ENCODE data around the gene POLR3GL.

The POLR3GL gene

DNA sequence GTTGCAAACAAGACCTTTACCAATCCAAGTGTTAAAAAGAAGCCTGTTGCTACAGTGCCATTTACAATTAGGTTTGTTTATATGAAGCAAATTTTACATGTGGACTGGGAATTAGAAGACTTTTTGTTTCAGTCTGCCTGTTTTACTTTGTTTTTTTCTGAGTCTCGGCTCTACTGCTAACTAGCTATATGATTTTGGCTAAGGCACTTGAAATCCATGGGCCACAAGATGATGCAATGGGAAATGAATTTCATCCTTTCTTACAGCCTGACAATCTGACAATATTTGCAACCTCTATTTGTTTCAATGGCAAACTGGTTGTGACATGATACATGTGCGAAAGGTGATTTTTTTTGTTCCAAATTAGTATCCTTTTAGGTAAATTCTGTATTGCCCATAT lies 42.2 kb upstream of the POLR3GL start:
- TF ChIP-seq ZC3H10 (CRISPR knock-in tag; IDR thresholded peaks at IDR 0.05) (no peak), ZFP30 (CRISPR knock-in tag; IDR thresholded peaks at IDR 0.05) (no peak), ZNF8 (CRISPR knock-in tag; IDR thresholded peaks at IDR 0.05) (no peak), ARNTL (CRISPR knock-in tag; IDR thresholded peaks at IDR 0.05; ENCODE audit: borderline replicate concordance, low read depth) (no peak), PPARA (CRISPR knock-in tag; IDR thresholded peaks at IDR 0.05; ENCODE audit: borderline replicate concordance) (no peak), TCF4 (CRISPR knock-in tag; IDR thresholded peaks at IDR 0.05; ENCODE audit: borderline replicate concordance) (no peak), TOX (CRISPR knock-in tag; IDR thresholded peaks at IDR 0.05; ENCODE audit: borderline replicate concordance) (no peak), ZNF565 (CRISPR knock-in tag; conservative IDR thresholded peaks at IDR 0.05; ENCODE audit: low read depth) (no peak)
- TF ChIP-seq, protein P1, sequence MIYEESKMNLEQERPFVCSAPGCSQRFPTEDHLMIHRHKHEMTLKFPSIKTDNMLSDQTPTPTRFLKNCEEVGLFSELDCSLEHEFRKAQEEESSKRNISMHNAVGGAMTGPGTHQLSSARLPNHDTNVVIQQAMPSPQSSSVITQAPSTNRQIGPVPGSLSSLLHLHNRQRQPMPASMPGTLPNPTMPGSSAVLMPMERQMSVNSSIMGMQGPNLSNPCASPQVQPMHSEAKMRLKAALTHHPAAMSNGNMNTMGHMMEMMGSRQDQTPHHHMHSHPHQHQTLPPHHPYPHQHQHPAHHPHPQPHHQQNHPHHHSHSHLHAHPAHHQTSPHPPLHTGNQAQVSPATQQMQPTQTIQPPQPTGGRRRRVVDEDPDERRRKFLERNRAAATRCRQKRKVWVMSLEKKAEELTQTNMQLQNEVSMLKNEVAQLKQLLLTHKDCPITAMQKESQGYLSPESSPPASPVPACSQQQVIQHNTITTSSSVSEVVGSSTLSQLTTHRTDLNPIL (CRISPR knock-in tag; IDR thresholded peaks at IDR 0.05; ENCODE audit: low read depth), result no peak
- TF ChIP-seq, protein P2, sequence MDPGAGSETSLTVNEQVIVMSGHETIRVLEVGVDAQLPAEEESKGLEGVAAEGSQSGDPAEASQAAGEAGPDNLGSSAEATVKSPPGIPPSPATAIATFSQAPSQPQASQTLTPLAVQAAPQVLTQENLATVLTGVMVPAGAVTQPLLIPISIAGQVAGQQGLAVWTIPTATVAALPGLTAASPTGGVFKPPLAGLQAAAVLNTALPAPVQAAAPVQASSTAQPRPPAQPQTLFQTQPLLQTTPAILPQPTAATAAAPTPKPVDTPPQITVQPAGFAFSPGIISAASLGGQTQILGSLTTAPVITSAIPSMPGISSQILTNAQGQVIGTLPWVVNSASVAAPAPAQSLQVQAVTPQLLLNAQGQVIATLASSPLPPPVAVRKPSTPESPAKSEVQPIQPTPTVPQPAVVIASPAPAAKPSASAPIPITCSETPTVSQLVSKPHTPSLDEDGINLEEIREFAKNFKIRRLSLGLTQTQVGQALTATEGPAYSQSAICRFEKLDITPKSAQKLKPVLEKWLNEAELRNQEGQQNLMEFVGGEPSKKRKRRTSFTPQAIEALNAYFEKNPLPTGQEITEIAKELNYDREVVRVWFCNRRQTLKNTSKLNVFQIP (CRISPR knock-in tag; IDR thresholded peaks at IDR 0.05; ENCODE audit: borderline replicate concordance, low read depth), result no peak
- no peak for ATAC-seq

DNA sequence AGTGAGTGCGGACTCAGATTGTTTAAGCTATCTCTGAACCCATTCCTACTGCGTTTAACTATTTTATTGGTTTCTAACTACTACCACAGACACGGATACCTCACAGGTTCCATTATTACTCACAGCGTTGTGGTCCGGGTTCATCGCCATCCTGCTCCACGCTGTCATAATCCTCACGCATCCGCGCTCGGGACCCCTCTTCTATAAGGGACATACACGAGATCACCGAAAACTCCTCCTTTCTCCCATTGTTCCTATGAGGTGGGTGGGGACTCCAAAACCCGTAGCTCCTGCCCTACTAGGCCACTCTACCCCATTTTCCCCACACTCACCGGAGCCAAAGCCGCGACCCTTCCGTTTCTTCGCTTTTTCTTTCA lies 37.8 kb upstream of the POLR3GL start:
- ATAC-seq, result peak; percentile 6
- TF ChIP-seq GLIS3 (CRISPR knock-in tag; IDR thresholded peaks at IDR 0.05) (no peak), ESRRG (CRISPR knock-in tag; IDR thresholded peaks at IDR 0.05) (no peak), TOX (CRISPR knock-in tag; IDR thresholded peaks at IDR 0.05; ENCODE audit: borderline replicate concordance) (no peak)
- TF ChIP-seq, protein P3, sequence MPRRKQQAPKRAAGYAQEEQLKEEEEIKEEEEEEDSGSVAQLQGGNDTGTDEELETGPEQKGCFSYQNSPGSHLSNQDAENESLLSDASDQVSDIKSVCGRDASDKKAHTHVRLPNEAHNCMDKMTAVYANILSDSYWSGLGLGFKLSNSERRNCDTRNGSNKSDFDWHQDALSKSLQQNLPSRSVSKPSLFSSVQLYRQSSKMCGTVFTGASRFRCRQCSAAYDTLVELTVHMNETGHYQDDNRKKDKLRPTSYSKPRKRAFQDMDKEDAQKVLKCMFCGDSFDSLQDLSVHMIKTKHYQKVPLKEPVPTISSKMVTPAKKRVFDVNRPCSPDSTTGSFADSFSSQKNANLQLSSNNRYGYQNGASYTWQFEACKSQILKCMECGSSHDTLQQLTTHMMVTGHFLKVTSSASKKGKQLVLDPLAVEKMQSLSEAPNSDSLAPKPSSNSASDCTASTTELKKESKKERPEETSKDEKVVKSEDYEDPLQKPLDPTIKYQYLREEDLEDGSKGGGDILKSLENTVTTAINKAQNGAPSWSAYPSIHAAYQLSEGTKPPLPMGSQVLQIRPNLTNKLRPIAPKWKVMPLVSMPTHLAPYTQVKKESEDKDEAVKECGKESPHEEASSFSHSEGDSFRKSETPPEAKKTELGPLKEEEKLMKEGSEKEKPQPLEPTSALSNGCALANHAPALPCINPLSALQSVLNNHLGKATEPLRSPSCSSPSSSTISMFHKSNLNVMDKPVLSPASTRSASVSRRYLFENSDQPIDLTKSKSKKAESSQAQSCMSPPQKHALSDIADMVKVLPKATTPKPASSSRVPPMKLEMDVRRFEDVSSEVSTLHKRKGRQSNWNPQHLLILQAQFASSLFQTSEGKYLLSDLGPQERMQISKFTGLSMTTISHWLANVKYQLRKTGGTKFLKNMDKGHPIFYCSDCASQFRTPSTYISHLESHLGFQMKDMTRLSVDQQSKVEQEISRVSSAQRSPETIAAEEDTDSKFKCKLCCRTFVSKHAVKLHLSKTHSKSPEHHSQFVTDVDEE (CRISPR knock-in tag; IDR thresholded peaks at IDR 0.05), result no peak

DNA sequence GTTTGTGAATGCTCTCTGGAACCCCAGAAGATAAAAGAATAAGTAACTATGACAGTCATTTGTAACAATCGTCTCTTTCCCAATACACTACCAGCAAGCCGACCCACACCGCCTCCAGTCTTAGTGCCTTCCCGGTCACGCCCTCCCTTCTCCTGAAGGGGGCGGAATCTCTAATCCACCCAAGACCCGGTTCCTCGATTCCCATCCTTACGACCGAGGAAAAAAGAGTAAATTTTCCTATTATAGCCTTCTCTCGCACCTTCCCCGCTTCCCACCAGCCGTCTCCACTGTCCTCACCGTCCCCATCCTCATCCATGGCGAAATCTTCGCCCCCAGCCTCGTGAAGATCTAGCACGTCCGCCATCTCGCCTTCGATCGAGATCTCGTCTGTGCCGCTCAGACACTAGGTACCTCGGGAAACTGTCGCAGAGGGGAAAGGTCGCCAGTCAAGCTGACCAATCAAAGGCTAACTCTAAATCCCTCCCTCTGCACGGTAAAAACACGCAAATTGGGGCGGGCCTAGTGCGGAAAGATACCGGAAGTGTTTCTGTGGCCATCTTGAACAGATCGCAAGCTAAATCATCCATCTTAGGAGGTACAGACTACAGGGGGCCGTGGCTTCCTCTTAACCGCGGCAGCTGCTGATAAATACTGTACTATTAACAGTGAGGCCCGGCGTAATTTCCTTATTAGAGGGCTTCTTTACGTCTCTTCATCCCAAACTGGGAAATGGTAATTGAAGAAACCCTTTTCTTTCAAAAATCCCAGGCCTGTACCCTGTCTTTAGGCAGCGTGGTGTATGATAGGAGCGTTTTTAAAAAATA lies 37.2 kb upstream of the POLR3GL start, which contains the start of gene RBM8A:
Gene RBM8A (minus strand): TSS at position 422 of the 824 bp plus-strand sequence. CDS start 58 bp downstream, at position 364.
- ATAC-seq, result peak; percentile 99
- TF ChIP-seq ZFP30 (CRISPR knock-in tag; IDR thresholded peaks at IDR 0.05), result no peak
- TF ChIP-seq, protein P4, sequence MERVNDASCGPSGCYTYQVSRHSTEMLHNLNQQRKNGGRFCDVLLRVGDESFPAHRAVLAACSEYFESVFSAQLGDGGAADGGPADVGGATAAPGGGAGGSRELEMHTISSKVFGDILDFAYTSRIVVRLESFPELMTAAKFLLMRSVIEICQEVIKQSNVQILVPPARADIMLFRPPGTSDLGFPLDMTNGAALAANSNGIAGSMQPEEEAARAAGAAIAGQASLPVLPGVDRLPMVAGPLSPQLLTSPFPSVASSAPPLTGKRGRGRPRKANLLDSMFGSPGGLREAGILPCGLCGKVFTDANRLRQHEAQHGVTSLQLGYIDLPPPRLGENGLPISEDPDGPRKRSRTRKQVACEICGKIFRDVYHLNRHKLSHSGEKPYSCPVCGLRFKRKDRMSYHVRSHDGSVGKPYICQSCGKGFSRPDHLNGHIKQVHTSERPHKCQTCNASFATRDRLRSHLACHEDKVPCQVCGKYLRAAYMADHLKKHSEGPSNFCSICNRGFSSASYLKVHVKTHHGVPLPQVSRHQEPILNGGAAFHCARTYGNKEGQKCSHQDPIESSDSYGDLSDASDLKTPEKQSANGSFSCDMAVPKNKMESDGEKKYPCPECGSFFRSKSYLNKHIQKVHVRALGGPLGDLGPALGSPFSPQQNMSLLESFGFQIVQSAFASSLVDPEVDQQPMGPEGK (CRISPR knock-in tag; IDR thresholded peaks at IDR 0.05; ENCODE audit: borderline replicate concordance), result no peak
- TF ChIP-seq ZFP3 (CRISPR knock-in tag; IDR thresholded peaks at IDR 0.05), result no peak
- TF ChIP-seq TOX (CRISPR knock-in tag; IDR thresholded peaks at IDR 0.05; ENCODE audit: borderline replicate concordance), result 0 out of 2 replicates have a peak, but pooled peaks have one; percentile 24
- TF ChIP-seq, protein P5, sequence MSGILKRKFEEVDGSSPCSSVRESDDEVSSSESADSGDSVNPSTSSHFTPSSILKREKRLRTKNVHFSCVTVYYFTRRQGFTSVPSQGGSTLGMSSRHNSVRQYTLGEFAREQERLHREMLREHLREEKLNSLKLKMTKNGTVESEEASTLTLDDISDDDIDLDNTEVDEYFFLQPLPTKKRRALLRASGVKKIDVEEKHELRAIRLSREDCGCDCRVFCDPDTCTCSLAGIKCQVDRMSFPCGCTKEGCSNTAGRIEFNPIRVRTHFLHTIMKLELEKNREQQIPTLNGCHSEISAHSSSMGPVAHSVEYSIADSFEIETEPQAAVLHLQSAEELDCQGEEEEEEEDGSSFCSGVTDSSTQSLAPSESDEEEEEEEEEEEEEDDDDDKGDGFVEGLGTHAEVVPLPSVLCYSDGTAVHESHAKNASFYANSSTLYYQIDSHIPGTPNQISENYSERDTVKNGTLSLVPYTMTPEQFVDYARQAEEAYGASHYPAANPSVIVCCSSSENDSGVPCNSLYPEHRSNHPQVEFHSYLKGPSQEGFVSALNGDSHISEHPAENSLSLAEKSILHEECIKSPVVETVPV (CRISPR knock-in tag; IDR thresholded peaks at IDR 0.05), result 0 out of 2 replicates have a peak, but pooled peaks have one; percentile 46
- TF ChIP-seq ARNTL (CRISPR knock-in tag; IDR thresholded peaks at IDR 0.05; ENCODE audit: borderline replicate concordance, low read depth), result no peak
- TF ChIP-seq, protein P2 (CRISPR knock-in tag; IDR thresholded peaks at IDR 0.05; ENCODE audit: borderline replicate concordance, low read depth), result no peak
- no peak for TF ChIP-seq TCF4 (CRISPR knock-in tag; IDR thresholded peaks at IDR 0.05; ENCODE audit: borderline replicate concordance)
- no peak for TF ChIP-seq ISL1 (CRISPR knock-in tag; IDR thresholded peaks at IDR 0.05)
- TF ChIP-seq BACH2 (CRISPR knock-in tag; IDR thresholded peaks at IDR 0.05; ENCODE audit: borderline replicate concordance), result no peak
- no peak for TF ChIP-seq ZNF8 (CRISPR knock-in tag; IDR thresholded peaks at IDR 0.05)
- TF ChIP-seq, protein P3 (CRISPR knock-in tag; IDR thresholded peaks at IDR 0.05), result no peak
- TF ChIP-seq PPARA (CRISPR knock-in tag; IDR thresholded peaks at IDR 0.05; ENCODE audit: borderline replicate concordance), result no peak

Measured in SK-N-SH treated with all-trans-retinoic acid at 6 μM for 48 hours (cell line).